Type B pancreatic cell (in vitro differentiated cells): Measurements from ENCODE around the gene LAMA5. TPM values are rescaled to one million over a fixed set of nuclear protein-coding genes. Genes with fewer than 3 reads are reported as not detected.
A peak's percentile ranks its signal among the peaks of the same experiment; 100 is the strongest.

Experiments used
- DNase-seq: peaks from one replicate; pipeline ENCODE4 v3.0.0; 2021; ENCODE audit warnings: mixed read lengths; ENCODE audit not compliant: unreplicated experiment; ENCODE audit errors: extremely low spot score
- H3K27ac Mint-ChIP-seq: 2 replicates; pipeline ENCODE4 v1.8.0; 2021; ENCODE audit warnings: mild to moderate bottlenecking, mixed read lengths
- H3K27me3 Mint-ChIP-seq: 2 replicates; pipeline ENCODE4 v1.8.0; 2021; ENCODE audit warnings: mixed read lengths
- H3K36me3 Mint-ChIP-seq: 2 replicates; pipeline ENCODE4 v1.8.0; 2021; ENCODE audit warnings: mixed read lengths
- H3K4me1 Mint-ChIP-seq: one replicate; pipeline ENCODE4 v1.8.0; 2021; ENCODE audit warnings: mixed read lengths; ENCODE audit not compliant: unreplicated experiment
- H3K4me3 Mint-ChIP-seq: 2 replicates; pipeline ENCODE4 v1.8.0; 2021; ENCODE audit warnings: mild to moderate bottlenecking, mixed read lengths
- H3K9me3 Mint-ChIP-seq: 2 replicates; pipeline ENCODE4 v1.8.0; 2021; ENCODE audit warnings: mixed read lengths
- total RNA-seq: library from RNA; stranded (reverse); gene quantifications from 2 replicates; pipeline ENCODE4 v1.2.1, GENCODE V29; 2021; ENCODE audit warnings: low replicate concordance
- TF ChIP-seq, protein P1 (sequence below): fragments of 200-600 bp; sonication (generic); conservative IDR thresholded peaks from 2 replicates; pipeline ENCODE4 v1.5.0; 2021; ENCODE audit warnings: antibody characterized with exemption, mild to moderate bottlenecking

The LAMA5 gene
- total RNA-seq, 1 donor from 2014 or later: 246 TPM

DNA sequence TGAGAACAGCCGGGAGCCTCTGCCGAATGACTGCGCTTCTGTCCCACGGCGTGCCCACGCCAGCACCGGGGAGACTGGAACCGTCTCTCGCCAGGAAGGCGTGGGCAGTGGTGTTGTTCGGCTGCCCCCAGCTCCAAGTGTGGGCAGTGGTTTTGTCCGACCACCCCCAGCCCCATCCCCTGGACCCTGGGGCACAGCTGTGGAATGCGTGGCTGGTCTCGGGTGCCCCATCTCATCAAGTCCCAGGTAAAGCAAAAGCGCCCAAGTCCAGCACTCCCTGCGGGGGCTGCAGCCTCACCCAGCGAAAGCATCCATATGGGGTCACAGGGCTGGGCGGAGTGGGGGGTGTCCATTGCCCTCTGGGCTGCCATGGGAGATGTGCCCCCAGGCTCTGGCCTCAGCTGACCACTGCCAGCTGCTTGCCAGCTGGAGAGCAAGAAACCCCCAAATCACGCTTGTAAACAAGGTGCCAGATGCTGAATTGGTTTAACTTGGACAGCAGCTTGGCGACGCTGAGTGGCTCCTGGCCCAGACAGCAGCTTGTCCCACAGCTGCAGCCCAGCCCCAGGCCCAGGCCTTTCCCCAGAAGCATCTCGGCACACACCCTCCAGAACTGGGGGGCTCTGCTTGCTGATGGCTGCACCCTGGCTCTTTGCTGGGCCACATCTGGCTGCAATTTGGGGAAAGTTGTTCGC is 35.5 kb upstream of the LAMA5 start:
- Mint-ChIP-seq H3K27ac (no peak overlapping the region), H3K4me3 (no peak overlapping the region), H3K9me3 (no peaks in the 10 kb centered on the region), H3K4me1 (peaks cover 10% of the 10 kb centered on the region), H3K36me3 (no peaks in the 10 kb centered on the region), H3K27me3 (no peaks in the 10 kb centered on the region)
- no peak for DNase-seq
- TF ChIP-seq, protein P1, sequence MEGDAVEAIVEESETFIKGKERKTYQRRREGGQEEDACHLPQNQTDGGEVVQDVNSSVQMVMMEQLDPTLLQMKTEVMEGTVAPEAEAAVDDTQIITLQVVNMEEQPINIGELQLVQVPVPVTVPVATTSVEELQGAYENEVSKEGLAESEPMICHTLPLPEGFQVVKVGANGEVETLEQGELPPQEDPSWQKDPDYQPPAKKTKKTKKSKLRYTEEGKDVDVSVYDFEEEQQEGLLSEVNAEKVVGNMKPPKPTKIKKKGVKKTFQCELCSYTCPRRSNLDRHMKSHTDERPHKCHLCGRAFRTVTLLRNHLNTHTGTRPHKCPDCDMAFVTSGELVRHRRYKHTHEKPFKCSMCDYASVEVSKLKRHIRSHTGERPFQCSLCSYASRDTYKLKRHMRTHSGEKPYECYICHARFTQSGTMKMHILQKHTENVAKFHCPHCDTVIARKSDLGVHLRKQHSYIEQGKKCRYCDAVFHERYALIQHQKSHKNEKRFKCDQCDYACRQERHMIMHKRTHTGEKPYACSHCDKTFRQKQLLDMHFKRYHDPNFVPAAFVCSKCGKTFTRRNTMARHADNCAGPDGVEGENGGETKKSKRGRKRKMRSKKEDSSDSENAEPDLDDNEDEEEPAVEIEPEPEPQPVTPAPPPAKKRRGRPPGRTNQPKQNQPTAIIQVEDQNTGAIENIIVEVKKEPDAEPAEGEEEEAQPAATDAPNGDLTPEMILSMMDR: no peak

DNA sequence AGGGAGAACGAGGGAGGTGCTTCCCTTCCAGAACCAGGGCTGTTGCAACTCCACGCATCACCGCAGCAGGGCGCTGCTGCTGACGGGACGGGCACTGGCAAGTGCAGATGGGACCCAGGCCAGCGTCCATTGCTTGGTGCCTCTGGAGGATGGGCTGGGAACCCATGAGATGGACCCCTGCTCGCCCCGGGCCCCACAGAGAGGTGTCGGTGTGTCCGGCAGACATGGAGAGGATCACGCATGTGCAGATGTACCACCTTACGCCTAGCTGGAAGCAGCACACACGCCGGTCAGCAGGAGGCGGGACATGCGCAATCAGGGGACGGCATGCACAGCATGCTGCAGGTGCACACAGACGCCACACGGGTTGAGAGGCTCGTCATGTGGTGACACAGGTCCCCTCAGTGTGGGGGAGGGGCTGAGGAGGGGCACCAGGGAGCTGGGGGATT is 34.2 kb upstream of the LAMA5 start:
- TF ChIP-seq, protein P1: peak; percentile 54
- Mint-ChIP-seq H3K27ac (no peak overlapping the region), H3K4me1 (peaks cover 10% of the 10 kb centered on the region), H3K36me3 (no peaks in the 10 kb centered on the region), H3K9me3 (no peaks in the 10 kb centered on the region), H3K4me3 (no peak overlapping the region), H3K27me3 (no peaks in the 10 kb centered on the region)
- DNase-seq: no peak

DNA sequence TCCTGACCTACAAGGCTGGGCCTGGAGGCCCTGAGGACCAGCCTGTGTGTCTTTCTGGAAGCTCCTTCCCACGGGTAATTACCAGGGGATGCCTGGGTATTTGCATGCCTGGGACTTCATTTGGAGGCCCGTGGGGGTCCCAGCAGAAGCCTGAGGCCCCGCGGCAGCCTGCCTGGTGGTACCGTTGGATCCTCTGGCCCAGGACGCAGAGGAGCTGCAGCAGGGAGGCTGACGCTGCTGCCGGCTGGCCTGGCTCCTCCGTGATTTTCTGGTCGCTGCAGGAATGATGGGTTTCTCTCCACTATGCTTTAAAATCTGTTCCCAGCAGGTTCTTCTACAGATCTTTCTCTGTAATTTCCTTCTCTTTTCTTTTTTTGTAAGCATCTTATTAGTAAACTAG is 33.4 kb upstream of the LAMA5 start:
- TF ChIP-seq, protein P1: no peak
- no peak for DNase-seq
- no peaks in the 10 kb centered on the region for H3K36me3 Mint-ChIP-seq
- no peaks in the 10 kb centered on the region for H3K27me3 Mint-ChIP-seq
- peaks cover 10% of the 10 kb centered on the region for H3K4me1 Mint-ChIP-seq
- H3K27ac Mint-ChIP-seq: no peak overlapping the region
- no peaks in the 10 kb centered on the region for H3K9me3 Mint-ChIP-seq
- H3K4me3 Mint-ChIP-seq: no peak overlapping the region

DNA sequence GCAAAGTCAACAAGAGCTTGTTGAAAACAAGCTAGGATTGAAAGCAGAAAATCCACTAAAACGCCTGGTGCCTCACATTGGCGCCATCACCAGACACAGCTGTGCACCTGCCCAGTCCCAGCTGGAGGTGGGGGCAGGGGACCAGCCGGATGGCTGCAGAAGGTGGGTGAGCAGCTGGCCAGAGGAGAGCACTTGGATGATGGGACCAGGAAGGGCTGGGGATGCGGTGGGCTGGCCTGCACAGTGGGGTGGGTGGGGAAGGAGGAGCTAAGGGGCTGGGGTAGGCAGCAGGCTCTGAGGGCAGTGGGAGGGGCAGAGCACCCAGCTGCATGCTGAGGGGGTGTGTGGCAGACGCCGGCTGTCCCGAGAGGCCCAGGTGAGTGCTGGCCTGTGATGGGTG is 32.9 kb upstream of the LAMA5 start:
- H3K27ac Mint-ChIP-seq: no peak overlapping the region
- no peak overlapping the region for H3K4me3 Mint-ChIP-seq
- H3K27me3 Mint-ChIP-seq: no peaks in the 10 kb centered on the region
- H3K36me3 Mint-ChIP-seq: no peaks in the 10 kb centered on the region
- DNase-seq: no peak
- no peaks in the 10 kb centered on the region for H3K9me3 Mint-ChIP-seq
- TF ChIP-seq, protein P1: no peak
- H3K4me1 Mint-ChIP-seq: peaks cover 4% of the 10 kb centered on the region

DNA sequence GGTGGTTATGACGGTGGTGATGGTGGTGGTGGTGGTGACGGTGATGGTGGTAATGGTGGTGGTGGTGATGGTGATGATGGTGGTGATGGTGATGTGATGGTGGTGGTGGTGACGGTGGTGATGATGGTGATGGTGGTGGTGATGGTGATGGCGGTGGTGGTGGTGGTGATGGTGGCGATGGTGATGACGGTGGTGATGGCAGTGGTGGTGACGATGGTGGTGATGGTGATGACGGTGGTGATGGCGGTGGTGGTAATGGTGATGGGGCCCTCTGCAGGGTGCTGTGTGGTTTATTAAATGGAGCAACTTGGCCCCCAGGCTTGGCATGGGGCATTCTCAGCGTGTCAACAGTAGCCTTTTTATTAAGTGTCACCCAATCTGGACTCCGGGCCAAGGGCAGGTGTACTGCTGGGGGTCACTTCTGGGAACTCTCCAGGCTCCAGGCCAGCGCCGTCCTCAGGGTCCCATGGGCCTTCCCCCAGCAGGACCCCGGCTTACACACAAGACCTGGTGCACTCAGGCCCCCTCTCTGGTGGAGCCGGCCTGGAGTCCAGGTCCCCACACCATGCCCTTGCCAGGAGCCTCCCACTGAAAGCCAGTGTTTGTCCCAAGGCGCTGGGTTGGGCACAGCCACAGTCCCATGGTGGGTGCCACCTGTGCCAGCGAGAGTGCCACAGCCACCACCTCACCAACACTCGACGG is 31.2 kb upstream of the LAMA5 start:
- TF ChIP-seq, protein P1: no peak
- DNase-seq: no peak
- Mint-ChIP-seq H3K36me3 (no peaks in the 10 kb centered on the region), H3K4me3 (no peak overlapping the region), H3K4me1 (peaks cover 3% of the 10 kb centered on the region), H3K27ac (no peak overlapping the region), H3K27me3 (no peaks in the 10 kb centered on the region), H3K9me3 (no peaks in the 10 kb centered on the region)
